GM18517 (cell line): ENCODE results near the gene ABHD6.

Experiments used
- ATAC-seq: cut with Tn5 transposase; IDR thresholded peaks from one replicate; pipeline ENCODE4 v1.9.1; 2021; ENCODE audit warnings: mild to moderate bottlenecking, moderate library complexity; ENCODE audit not compliant: unreplicated experiment

The ABHD6 gene

DNA sequence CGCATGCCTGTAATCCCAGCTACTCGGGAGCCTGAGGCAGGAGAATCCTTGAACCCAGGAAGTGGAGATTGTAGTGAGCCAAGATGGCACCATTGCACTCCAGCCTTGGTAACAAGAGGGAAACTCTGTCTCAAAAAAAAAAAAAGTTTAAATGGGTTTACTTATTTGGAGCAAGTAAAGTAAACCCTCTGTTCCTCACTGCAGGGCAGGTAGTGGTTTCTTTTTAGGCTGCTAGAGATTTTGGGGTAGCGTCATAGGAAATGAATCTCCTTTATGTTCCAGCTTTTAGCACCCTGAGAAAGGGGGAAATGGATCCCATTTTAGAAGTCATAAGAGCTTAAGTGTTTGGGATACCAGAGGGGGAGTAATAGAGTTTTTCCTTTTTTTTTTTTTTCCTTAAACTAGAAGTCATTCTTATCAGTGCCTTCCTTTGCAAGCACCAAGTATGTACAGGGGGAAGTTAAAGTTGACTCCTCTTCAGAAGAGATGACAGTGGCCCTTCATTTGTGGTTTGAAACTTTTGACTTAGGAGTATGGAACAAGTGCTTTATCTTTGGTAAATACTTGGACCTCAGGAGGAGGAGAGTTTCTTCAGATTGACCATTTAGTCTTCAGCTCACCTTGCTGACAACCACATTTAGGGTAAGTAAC is 103.1 kb downstream of the ABHD6 start:
- ATAC-seq = no peak

DNA sequence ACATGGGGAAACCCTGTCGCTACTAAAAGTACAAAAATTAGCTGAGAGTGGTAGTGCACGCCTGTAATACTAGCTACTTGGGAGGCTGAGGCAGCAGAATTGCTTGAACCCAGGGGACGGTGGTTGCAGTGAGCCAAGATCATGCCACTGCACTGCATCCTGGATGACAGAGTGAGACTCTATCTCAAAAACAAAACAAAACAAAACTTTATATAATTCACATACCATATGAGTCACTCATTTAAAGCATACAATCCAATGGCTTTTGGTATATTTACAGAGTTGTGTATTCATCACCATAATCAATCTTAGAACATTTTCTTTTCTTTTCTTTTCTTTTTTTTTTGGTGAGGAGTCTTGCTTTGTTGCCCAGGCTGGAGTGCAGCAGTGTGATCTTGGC is 103.8 kb downstream of the ABHD6 start:
- ATAC-seq = no peak

- no peak for ATAC-seq
Measured at GRCh38 chr3:58342676-58343075, 105.1 kb downstream of the ABHD6 start.
